Measurements from ENCODE around the gene GTPBP6. TPM values are rescaled to one million over a fixed set of nuclear protein-coding genes. Genes with fewer than 3 reads are reported as not detected.
A peak's percentile ranks its signal among the peaks of the same experiment; 100 is the strongest.

GTPBP6 gene
- total and polyA plus RNA-seq, 2 experiments from 2014 or later: 41.4 to 66.8 TPM

DNA sequence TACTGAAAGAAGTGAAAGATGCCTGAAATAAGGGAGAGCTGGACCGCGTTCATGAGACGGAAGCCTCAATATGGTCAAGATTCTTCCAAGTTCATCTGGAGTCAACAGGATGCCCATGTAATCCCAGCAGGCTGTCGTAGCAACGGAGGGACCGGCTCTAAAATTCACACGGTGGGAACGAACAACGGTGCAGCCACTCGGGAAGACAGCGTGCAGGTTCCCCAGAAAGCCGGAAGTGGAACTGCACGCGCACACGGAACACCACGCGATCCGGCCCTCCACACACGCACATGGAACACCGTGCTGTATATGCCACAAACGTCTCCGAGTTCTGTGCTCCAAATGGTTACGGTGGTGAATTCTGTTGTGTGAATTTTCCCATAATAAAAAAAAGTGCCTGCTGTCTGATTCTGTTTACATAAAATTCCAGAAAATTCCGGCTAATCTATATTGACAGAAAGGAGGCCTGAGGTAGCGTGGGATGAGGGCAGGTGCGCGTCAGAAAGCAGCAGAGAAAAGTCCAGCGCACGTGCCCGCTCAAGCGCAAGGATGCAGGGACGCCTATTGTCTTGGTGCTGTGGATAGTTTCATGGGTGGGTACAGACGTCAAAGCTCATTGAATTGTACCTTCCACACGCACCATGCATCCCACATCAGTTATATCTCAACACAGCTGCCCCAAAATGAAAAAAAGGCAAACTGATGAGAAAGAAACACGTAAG, 36.9 kb upstream of the GTPBP6 start:
- ATAC-seq (no peak), DNase-seq (ENCODE audit: low spot score) (no peak)
- H3K4me1 ChIP-seq (ENCODE audit: insufficient read depth): no peaks in the 10 kb centered on the region
- no peaks in the 10 kb centered on the region for H3F3A ChIP-seq (replicated peaks; ENCODE audit: low read depth)
- peak overlapping the region; percentile 14; the same call in 1 of the 2 replicates for H3K27ac Mint-ChIP-seq
- H4K20me1 ChIP-seq (replicated peaks; ENCODE audit: insufficient read depth): peaks cover 16% of the 10 kb centered on the region
- no peaks in the 10 kb centered on the region; the same call in 1 of the 2 replicates for H3K36me3 ChIP-seq (ENCODE audit: insufficient read depth)
- H3K9me2 ChIP-seq (ENCODE audit: insufficient read depth): no peaks in the 10 kb centered on the region
- no peaks in the 10 kb centered on the region for H3K27me3 ChIP-seq (ENCODE audit: insufficient read depth)
- peaks cover 10% of the 10 kb centered on the region for H3K27me3 Mint-ChIP-seq (ENCODE audit: insufficient read depth, low read depth, poor library complexity)
- no peak for TF ChIP-seq EZH2 (IDR thresholded peaks at IDR 0.05; ENCODE audit: low read depth, unreplicated experiment)
- TF ChIP-seq CREB1 (CRISPR knock-in tag; IDR thresholded peaks at IDR 0.05; ENCODE audit: low read depth): no peak
- TF ChIP-seq POLR2AphosphoS5 (IDR thresholded peaks at IDR 0.05; ENCODE audit: low read depth): no peak
- TF ChIP-seq EZH2phosphoT487 (IDR thresholded peaks at IDR 0.05; ENCODE audit: unreplicated experiment): no peak
- TF ChIP-seq, protein P1, sequence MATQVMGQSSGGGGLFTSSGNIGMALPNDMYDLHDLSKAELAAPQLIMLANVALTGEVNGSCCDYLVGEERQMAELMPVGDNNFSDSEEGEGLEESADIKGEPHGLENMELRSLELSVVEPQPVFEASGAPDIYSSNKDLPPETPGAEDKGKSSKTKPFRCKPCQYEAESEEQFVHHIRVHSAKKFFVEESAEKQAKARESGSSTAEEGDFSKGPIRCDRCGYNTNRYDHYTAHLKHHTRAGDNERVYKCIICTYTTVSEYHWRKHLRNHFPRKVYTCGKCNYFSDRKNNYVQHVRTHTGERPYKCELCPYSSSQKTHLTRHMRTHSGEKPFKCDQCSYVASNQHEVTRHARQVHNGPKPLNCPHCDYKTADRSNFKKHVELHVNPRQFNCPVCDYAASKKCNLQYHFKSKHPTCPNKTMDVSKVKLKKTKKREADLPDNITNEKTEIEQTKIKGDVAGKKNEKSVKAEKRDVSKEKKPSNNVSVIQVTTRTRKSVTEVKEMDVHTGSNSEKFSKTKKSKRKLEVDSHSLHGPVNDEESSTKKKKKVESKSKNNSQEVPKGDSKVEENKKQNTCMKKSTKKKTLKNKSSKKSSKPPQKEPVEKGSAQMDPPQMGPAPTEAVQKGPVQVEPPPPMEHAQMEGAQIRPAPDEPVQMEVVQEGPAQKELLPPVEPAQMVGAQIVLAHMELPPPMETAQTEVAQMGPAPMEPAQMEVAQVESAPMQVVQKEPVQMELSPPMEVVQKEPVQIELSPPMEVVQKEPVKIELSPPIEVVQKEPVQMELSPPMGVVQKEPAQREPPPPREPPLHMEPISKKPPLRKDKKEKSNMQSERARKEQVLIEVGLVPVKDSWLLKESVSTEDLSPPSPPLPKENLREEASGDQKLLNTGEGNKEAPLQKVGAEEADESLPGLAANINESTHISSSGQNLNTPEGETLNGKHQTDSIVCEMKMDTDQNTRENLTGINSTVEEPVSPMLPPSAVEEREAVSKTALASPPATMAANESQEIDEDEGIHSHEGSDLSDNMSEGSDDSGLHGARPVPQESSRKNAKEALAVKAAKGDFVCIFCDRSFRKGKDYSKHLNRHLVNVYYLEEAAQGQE (IDR thresholded peaks at IDR 0.05; ENCODE audit: unreplicated experiment): no peak
- no peak for TF ChIP-seq ZNF114 (CRISPR knock-in tag; IDR thresholded peaks at IDR 0.05)
- no peak for TF ChIP-seq ETS1 (IDR thresholded peaks at IDR 0.05)
- no peak for TF ChIP-seq CTCF (conservative IDR thresholded peaks at IDR 0.05; ENCODE audit: low read depth in 2 of 2)
- TF ChIP-seq NANOG (IDR thresholded peaks at IDR 0.05; ENCODE audit: borderline replicate concordance): no peak
- no peak for TF ChIP-seq ZNF462 (CRISPR knock-in tag; IDR thresholded peaks at IDR 0.05)
- TF ChIP-seq ZNF331 (CRISPR knock-in tag; IDR thresholded peaks at IDR 0.05; ENCODE audit: low read depth): no peak
- TF ChIP-seq JUNB (IDR thresholded peaks at IDR 0.05; ENCODE audit: unreplicated experiment): no peak
- TF ChIP-seq STAT1 (IDR thresholded peaks at IDR 0.05; ENCODE audit: unreplicated experiment): no peak
- H3K4me3 Mint-ChIP-seq: no peak overlapping the region
- peaks cover 62% of the 10 kb centered on the region for H3K79me2 ChIP-seq (replicated peaks; ENCODE audit: insufficient read depth)
- peaks cover 51% of the 10 kb centered on the region for H3K36me3 Mint-ChIP-seq (ENCODE audit: low read depth)
- no peaks in the 10 kb centered on the region; the same call in 1 of the 3 replicates for H3K9me3 Mint-ChIP-seq
- no peak overlapping the region for H3K27ac ChIP-seq (ENCODE audit: low read depth)
- no peak overlapping the region for H3K4me3 ChIP-seq
- no peak overlapping the region for H3K4me2 ChIP-seq
- H3K4me1 Mint-ChIP-seq: no peaks in the 10 kb centered on the region
- H2AFZ ChIP-seq: no peak overlapping the region
